GM23338 (cell line): Measurements from ENCODE around the gene ATAD2B. TPM values are rescaled to one million over a fixed set of nuclear protein-coding genes. Genes with fewer than 3 reads are reported as not detected.

Experiments used
- ATAC-seq: fragments of 200-7000 bp; cut with Tn5 transposase; 3 replicates; pipeline ENCODE4 v1.9.1; 2020
- DNase-seq: peaks from one replicate; pipeline ENCODE4 v3.0.0-alpha.2; 2015; ENCODE audit warnings: low spot score
- H2AFZ ChIP-seq: fragments of 200-600 bp; sonication (generic); 2 replicates; pipeline ENCODE4 v1.8.0; 2016; ENCODE audit warnings: antibody characterized with exemption, mild to moderate bottlenecking, moderate library complexity
- H3F3A ChIP-seq: fragments of 200-600 bp; sonication (generic); replicated peaks from 2 replicates; pipeline ENCODE4 v1.8.0; 2017; ENCODE audit warnings: antibody characterized with exemption, mixed run types, low read depth
- H3K27ac ChIP-seq: fragments of 200-600 bp; sonication (generic); 2 replicates; pipeline ENCODE4 v1.6.1; 2016; ENCODE audit warnings: low read depth
- H3K27me3 ChIP-seq: fragments of 200-600 bp; sonication (generic); 2 replicates; pipeline ENCODE4 v1.8.0; 2016; ENCODE audit warnings: mild to moderate bottlenecking, mixed run types, moderate library complexity; ENCODE audit not compliant: insufficient read depth
- H3K36me3 ChIP-seq: fragments of 200-600 bp; sonication (generic); 2 replicates; pipeline ENCODE4 v1.8.0; 2016; ENCODE audit warnings: mild to moderate bottlenecking; ENCODE audit not compliant: insufficient read depth
- H3K4me1 ChIP-seq: fragments of 200-600 bp; sonication (generic); 2 replicates; pipeline ENCODE4 v1.8.0; 2016; ENCODE audit warnings: mild to moderate bottlenecking, moderate library complexity; ENCODE audit not compliant: insufficient read depth
- H3K4me2 ChIP-seq: fragments of 200-600 bp; sonication (generic); 2 replicates; pipeline ENCODE4 v1.7.1; 2017; ENCODE audit warnings: mixed run types
- H3K4me3 ChIP-seq: fragments of 200-600 bp; sonication (generic); 2 replicates; pipeline ENCODE4 v1.6.1; 2016; ENCODE audit warnings: mixed run types
- H3K79me2 ChIP-seq: fragments of 200-600 bp; sonication (generic); replicated peaks from 2 replicates; pipeline ENCODE4 v1.8.0; 2017; ENCODE audit warnings: mild to moderate bottlenecking; ENCODE audit not compliant: insufficient read depth
- H3K9me2 ChIP-seq: fragments of 200-600 bp; sonication (generic); 2 replicates; pipeline ENCODE4 v1.8.0; 2017; ENCODE audit not compliant: insufficient read depth
- H4K20me1 ChIP-seq: fragments of 200-600 bp; sonication (generic); replicated peaks from 2 replicates; pipeline ENCODE4 v1.8.0; 2017; ENCODE audit warnings: mild to moderate bottlenecking; ENCODE audit not compliant: insufficient read depth
- H3K27ac Mint-ChIP-seq: 2 replicates; pipeline ENCODE4 v1.8.0; 2020; ENCODE audit warnings: inconsistent platforms, mild to moderate bottlenecking, moderate library complexity, mixed read lengths
- H3K27me3 Mint-ChIP-seq: 3 replicates; pipeline ENCODE4 v1.8.0; 2022; ENCODE audit warnings: low read depth, mild to moderate bottlenecking, moderate library complexity, mixed read lengths, inconsistent platforms; ENCODE audit not compliant: insufficient read depth, poor library complexity
- H3K36me3 Mint-ChIP-seq: 3 replicates; pipeline ENCODE4 v1.8.0; 2021; ENCODE audit warnings: low read depth, mild to moderate bottlenecking, inconsistent platforms, moderate library complexity, mixed read lengths
- H3K4me1 Mint-ChIP-seq: 3 replicates; pipeline ENCODE4 v1.8.0; 2020; ENCODE audit warnings: mild to moderate bottlenecking, inconsistent platforms, mixed read lengths
- H3K4me3 Mint-ChIP-seq: 3 replicates; pipeline ENCODE4 v1.8.0; 2021; ENCODE audit warnings: moderate library complexity, mild to moderate bottlenecking, inconsistent platforms, mixed read lengths
- H3K9me3 Mint-ChIP-seq: 3 replicates; pipeline ENCODE4 v1.8.0; 2020; ENCODE audit warnings: moderate library complexity, mild to moderate bottlenecking, inconsistent platforms, mixed read lengths
- CREB1 ChIP-seq: fragments of 250-450 bp; sonication (Bioruptor Pico); IDR thresholded peaks from 2 replicates; pipeline ENCODE4 v1.5.0; 2020; ENCODE audit warnings: low read depth, mild to moderate bottlenecking, moderate library complexity
- CTCF ChIP-seq, 2 experiments: fragments of 200-600 bp in 1 of 2; sonication (generic) in 1 of 2; conservative IDR thresholded peaks; 2 replicates each; pipeline versions ENCODE4 v1.5.1 to v1.6.1; 2016 to 2017; ENCODE audit warnings: antibody characterized with exemption in 2 of 2, low read depth in 2 of 2, mild to moderate bottlenecking in 2 of 2, moderate library complexity in 1 of 2
- ETS1 ChIP-seq: IDR thresholded peaks from 2 replicates; pipeline ENCODE4 v1.6.1; 2016; ENCODE audit warnings: antibody characterized with exemption
- EZH2 ChIP-seq: fragments of 200-600 bp; sonication (generic); IDR thresholded peaks from one replicate; pipeline ENCODE4 v1.8.0; 2017; ENCODE audit warnings: antibody characterized with exemption, mild to moderate bottlenecking, low read depth; ENCODE audit not compliant: unreplicated experiment
- EZH2phosphoT487 ChIP-seq: fragments of 200-600 bp; sonication (generic); IDR thresholded peaks from one replicate; pipeline ENCODE4 v1.8.1; 2018; ENCODE audit warnings: antibody characterized with exemption; ENCODE audit not compliant: unreplicated experiment
- JUNB ChIP-seq: IDR thresholded peaks from one replicate; pipeline ENCODE4 v1.6.1; 2016; ENCODE audit warnings: antibody characterized with exemption; ENCODE audit not compliant: unreplicated experiment
- POLR2AphosphoS5 ChIP-seq: IDR thresholded peaks from 2 replicates; pipeline ENCODE4 v1.6.1; 2016; ENCODE audit warnings: antibody characterized with exemption, low read depth
- REST ChIP-seq: IDR thresholded peaks from one replicate; pipeline ENCODE4 v1.6.1; 2018; ENCODE audit warnings: antibody characterized with exemption; ENCODE audit not compliant: unreplicated experiment
- STAT1 ChIP-seq: IDR thresholded peaks from one replicate; pipeline ENCODE4 v1.6.1; 2016; ENCODE audit warnings: antibody characterized with exemption; ENCODE audit not compliant: unreplicated experiment
- ZNF114 ChIP-seq: fragments of 250-450 bp; sonication (Bioruptor Pico); IDR thresholded peaks from 2 replicates; pipeline ENCODE4 v1.5.0; 2020; ENCODE audit warnings: mild to moderate bottlenecking, moderate library complexity
- ZNF331 ChIP-seq: fragments of 250-450 bp; sonication (Bioruptor Pico); IDR thresholded peaks from 2 replicates; pipeline ENCODE4 v1.5.0; 2020; ENCODE audit warnings: low read depth, mild to moderate bottlenecking, moderate library complexity
- polyA plus RNA-seq: library from polyadenylated mRNA; unstranded; fragments of >200 nt; fragmentation: Nextera tagmentation; extraction: Ambion mirVana; gene quantifications from 2 replicates; pipeline ENCODE4 v1.2.1, GENCODE V29; 2016
- total RNA-seq: library from RNA; depleted of rRNA; stranded (reverse); fragments of >200 nt; shearing (Covaris generic); gene quantifications from 2 replicates; pipeline ENCODE4 v1.2.3, GENCODE V29; 2014

The ATAD2B gene
- total and polyA plus RNA-seq, 2 experiments from 2014 or later = 12.4 to 19.3 TPM

- no peaks in the 10 kb centered on the region for H3K27me3 Mint-ChIP-seq
- ATAC-seq = no peak
- TF ChIP-seq CTCF (conservative IDR thresholded peaks at IDR 0.05; ENCODE audit: low read depth in 2 of 2) = no peak
- no peak for TF ChIP-seq ZNF114 (CRISPR knock-in tag)
- no peak for TF ChIP-seq STAT1
- TF ChIP-seq CREB1 (CRISPR knock-in tag) = no peak
- no peak for TF ChIP-seq ETS1
- TF ChIP-seq REST = no peak
- Histone ChIP-seq H3K4me3 (no peak overlapping the region), H3K27me3 (no peaks in the 10 kb centered on the region), H3K4me1 (peaks cover 13% of the 10 kb centered on the region), H2AFZ (no peak overlapping the region), H3K36me3 (no peaks in the 10 kb centered on the region), H3K27ac (no peak overlapping the region), H4K20me1 (no peaks in the 10 kb centered on the region), H3K9me2 (no peaks in the 10 kb centered on the region), H3K4me2 (no peak overlapping the region), H3K79me2 (no peaks in the 10 kb centered on the region), H3F3A (no peaks in the 10 kb centered on the region)
- no peak overlapping the region for H3K4me3 Mint-ChIP-seq
- peaks cover 7% of the 10 kb centered on the region; the same call in 2 of the 3 replicates for H3K36me3 Mint-ChIP-seq
- no peak overlapping the region for H3K27ac Mint-ChIP-seq
- H3K4me1 Mint-ChIP-seq = peaks cover 21% of the 10 kb centered on the region
- H3K9me3 Mint-ChIP-seq = no peaks in the 10 kb centered on the region
- DNase-seq = no peak
Observed at GRCh38 chr2:23756593-23757292, 170.2 kb downstream of the ATAD2B start.

GRCh38 chr2:23754970-23755369 is 172.0 kb downstream of the ATAD2B start:
- no peak overlapping the region for H3K27ac Mint-ChIP-seq
- H3K9me3 Mint-ChIP-seq = no peaks in the 10 kb centered on the region
- no peaks in the 10 kb centered on the region for H3K79me2 ChIP-seq
- H4K20me1 ChIP-seq = no peaks in the 10 kb centered on the region
- H3K27ac ChIP-seq = no peak overlapping the region
- no peak overlapping the region for H3K4me2 ChIP-seq
- H3K27me3 ChIP-seq = no peaks in the 10 kb centered on the region
- H3K36me3 ChIP-seq = no peaks in the 10 kb centered on the region
- H3K36me3 Mint-ChIP-seq = peaks cover 7% of the 10 kb centered on the region; the same call in 2 of the 3 replicates
- H3K4me1 ChIP-seq = peaks cover 23% of the 10 kb centered on the region
- no peak overlapping the region for H2AFZ ChIP-seq
- peaks cover 32% of the 10 kb centered on the region for H3K4me1 Mint-ChIP-seq
- no peak for DNase-seq
- no peaks in the 10 kb centered on the region for H3K27me3 Mint-ChIP-seq
- H3K4me3 Mint-ChIP-seq = no peak overlapping the region
- no peak for ATAC-seq
- H3K4me3 ChIP-seq = no peak overlapping the region
- H3F3A ChIP-seq = no peaks in the 10 kb centered on the region
- H3K9me2 ChIP-seq = no peaks in the 10 kb centered on the region
- TF ChIP-seq CREB1 (CRISPR knock-in tag) (no peak), JUNB (no peak), ZNF114 (CRISPR knock-in tag) (no peak), EZH2phosphoT487 (no peak), STAT1 (no peak), POLR2AphosphoS5 (no peak), ETS1 (no peak), ZNF331 (CRISPR knock-in tag) (no peak), EZH2 (no peak), REST (no peak)
